Upper lobe of left lung (tissue), 6 donors: ENCODE measurements around the gene RAPGEF1. TPM values are rescaled to one million over a fixed set of nuclear protein-coding genes. Genes with fewer than 3 reads are reported as not detected.

Experiments used
- ATAC-seq, 2 donors: fragments of 200-7000 bp; cut with Tn5 transposase; one replicate each; pipeline ENCODE4 v1.9.1; 2022; ENCODE audit warnings: mild to moderate bottlenecking in 2 of 2, moderate library complexity in 2 of 2; ENCODE audit not compliant: low FRiP score in 2 of 2
- DNase-seq, 2 donors: peaks; one replicate each; pipeline ENCODE4 v3.0.0-alpha.2; 2019 to 2020
- H3K27ac ChIP-seq, 4 donors: fragments of 200-600 bp; sonication (generic); one replicate each; pipeline ENCODE4 v1.5.1; 2016 to 2019
- H3K27me3 ChIP-seq, 4 donors: fragments of 200-600 bp; sonication (generic); one replicate each; pipeline ENCODE4 v1.5.1; 2017 to 2019
- H3K36me3 ChIP-seq, 4 donors: fragments of 200-600 bp; sonication (generic); one replicate each; pipeline ENCODE4 v1.5.1; 2016 to 2019
- H3K4me1 ChIP-seq, 4 donors: fragments of 200-600 bp; sonication (generic); one replicate each; pipeline ENCODE4 v1.5.1; 2018 to 2019
- H3K4me3 ChIP-seq, 4 donors: fragments of 200-600 bp; sonication (generic); one replicate each; pipeline ENCODE4 v1.5.1; 2017 to 2019; ENCODE audit warnings: mild to moderate bottlenecking in 2 of 4, moderate library complexity in 1 of 4
- H3K9me3 ChIP-seq, 4 donors: fragments of 200-600 bp; sonication (generic); one replicate each; pipeline ENCODE4 v1.5.1; 2018 to 2019
- CTCF ChIP-seq, 6 experiments: fragments of 450-650 bp in 4 of 6; fragments of 200-600 bp in 2 of 6; sonication (generic) in 2 of 6; IDR thresholded peaks; one replicate each; pipeline ENCODE4 v1.5.1; 2016 to 2019; ENCODE audit warnings: antibody characterized with exemption in 6 of 6
- EP300 ChIP-seq, 4 donors: sonication (generic); formaldehyde crosslinking; IDR thresholded peaks; one replicate each; pipeline ENCODE4 v1.5.1; 2017; ENCODE audit warnings: antibody characterized with exemption in 4 of 4, control low read depth in 2 of 4
- POLR2A ChIP-seq, 4 donors: fragments of 450-650 bp; IDR thresholded peaks; one replicate each; pipeline ENCODE4 v1.5.1; 2016 to 2017; ENCODE audit warnings: antibody characterized with exemption in 4 of 4, mild to moderate bottlenecking in 2 of 4
- POLR2AphosphoS5 ChIP-seq, 2 donors: sonication (generic); formaldehyde crosslinking; IDR thresholded peaks; one replicate each; pipeline ENCODE4 v1.5.1; 2017; ENCODE audit warnings: antibody characterized with exemption in 2 of 2
- WGBS, 2 donors: methylation state at CpG; one replicate each; pipeline ENCODE4 v1.1.5; 2017 to 2018; 5-methylcytosine and 5-hydroxymethylcytosine counted together
- total RNA-seq, 6 donors: library from RNA; depleted of rRNA in 4 of 6; stranded (reverse); fragments of >200 nt in 4 of 6; gene quantifications; one replicate each; pipeline versions ENCODE4 v1.1.0 to v1.2.1, GENCODE V29; 2016 to 2021
- donor health status: DM: no; HTN: no; CAD: no; lungs with moderate emphysema.
- donor health status: DM: no; HTN: yes; CAD: no; lungs with severe emphysema.

The RAPGEF1 gene
- total RNA-seq, 6 donors from 2014 or later = 82.8 to 161 (median 96.8) TPM

GRCh38 chr9:131739133-131739958 is 530 bp downstream of the RAPGEF1 start:
- Histone ChIP-seq H3K4me1 (peaks cover 41 to 58% (median 45%) of the 10 kb centered on the region in 4 donors), H3K36me3 (no peaks in the 10 kb centered on the region), H3K4me3 (peak overlapping the region; percentile 21 to 80 (median 74)), H3K9me3 (no peaks in the 10 kb centered on the region), H3K27ac (peak overlapping the region; percentile 84 to 97 (median 88)), H3K27me3 (no peaks in the 10 kb centered on the region)
- WGBS, 2 donors = 0 to 2% methylated on average over 7 to 52 of the region's 96 CpGs
- ATAC-seq (peak in 1 of 2 donors; percentile 63), DNase-seq (peak; percentile 51 to 92)
- TF ChIP-seq EP300 (IDR thresholded peaks at IDR 0.05) = no peak
- no peak for TF ChIP-seq POLR2AphosphoS5 (IDR thresholded peaks at IDR 0.05)
- peak in 3 of 6 experiments; percentile 31 to 35 (median 32) for TF ChIP-seq CTCF (IDR thresholded peaks at IDR 0.05)
- peak in 2 of 4 donors; percentile 9 to 33 for TF ChIP-seq POLR2A (IDR thresholded peaks at IDR 0.05)

GRCh38 chr9:131738293-131739132 is 1.4 kb downstream of the RAPGEF1 start:
- no peaks in the 10 kb centered on the region for H3K36me3 ChIP-seq
- no peaks in the 10 kb centered on the region for H3K9me3 ChIP-seq
- no peak for ATAC-seq
- no peaks in the 10 kb centered on the region for H3K27me3 ChIP-seq
- peak in 1 of 2 donors; percentile 54 for DNase-seq
- 35 to 54% methylated on average over 9 to 13 of the region's 13 CpGs for WGBS, 2 donors
- peak overlapping the region; percentile 21 to 80 (median 74) for H3K4me3 ChIP-seq
- peak overlapping the region; percentile 84 to 97 (median 88) for H3K27ac ChIP-seq
- peaks cover 49 to 62% (median 54%) of the 10 kb centered on the region in 4 donors for H3K4me1 ChIP-seq
- TF ChIP-seq POLR2AphosphoS5 (IDR thresholded peaks at IDR 0.05) (no peak), CTCF (IDR thresholded peaks at IDR 0.05) (no peak), POLR2A (IDR thresholded peaks at IDR 0.05) (no peak), EP300 (IDR thresholded peaks at IDR 0.05) (no peak)

- peak overlapping the region; percentile 81 to 97 (median 86) for H3K27ac ChIP-seq
- WGBS, 2 donors = 89 to 92% methylated on average over 12 of the region's 12 CpGs
- H3K27me3 ChIP-seq = no peaks in the 10 kb centered on the region
- H3K9me3 ChIP-seq = no peaks in the 10 kb centered on the region
- H3K4me3 ChIP-seq = peak overlapping the region in 1 of 4 donors; percentile 75
- ATAC-seq (no peak), DNase-seq (no peak)
- peaks cover 60 to 73% (median 64%) of the 10 kb centered on the region in 4 donors for H3K4me1 ChIP-seq
- no peak for TF ChIP-seq POLR2AphosphoS5 (IDR thresholded peaks at IDR 0.05)
- no peak for TF ChIP-seq EP300 (IDR thresholded peaks at IDR 0.05)
- TF ChIP-seq POLR2A (IDR thresholded peaks at IDR 0.05) = no peak
- no peak for TF ChIP-seq CTCF (IDR thresholded peaks at IDR 0.05)
- H3K36me3 ChIP-seq = no peaks in the 10 kb centered on the region
Measured at GRCh38 chr9:131737426-131737825, 2.5 kb downstream of the RAPGEF1 start.

GRCh38 chr9:131736431-131736830 is 3.4 kb downstream of the RAPGEF1 start:
- WGBS, 2 donors = 23 to 30% methylated on average over 4 of the region's 4 CpGs
- peak overlapping the region in 2 of 4 donors; percentile 1 to 75 for H3K4me3 ChIP-seq
- peaks cover 70 to 83% (median 74%) of the 10 kb centered on the region in 4 donors for H3K4me1 ChIP-seq
- TF ChIP-seq CTCF (IDR thresholded peaks at IDR 0.05) = no peak
- TF ChIP-seq EP300 (IDR thresholded peaks at IDR 0.05) = no peak
- TF ChIP-seq POLR2A (IDR thresholded peaks at IDR 0.05) = no peak
- no peak for TF ChIP-seq POLR2AphosphoS5 (IDR thresholded peaks at IDR 0.05)
- no peaks in the 10 kb centered on the region for H3K9me3 ChIP-seq
- no peak for ATAC-seq
- no peaks in the 10 kb centered on the region for H3K36me3 ChIP-seq
- no peaks in the 10 kb centered on the region for H3K27me3 ChIP-seq
- no peak for DNase-seq
- peak overlapping the region; percentile 81 to 97 (median 86) for H3K27ac ChIP-seq
